Activated CD8-positive, alpha-beta memory T cell treated with anti-CD3 and anti-CD28 coated beads for 36 hours (primary cell): ENCODE data around the gene EVPL. TPM values are rescaled to one million over a fixed set of nuclear protein-coding genes. Genes with fewer than 3 reads are reported as not detected.

Source experiments
- CTCF ChIA-PET: fragments of 350-600 bp; sonication (Branson Sonifier 250); formaldehyde crosslinking; loops from one replicate; lab custom pipeline; 2021; ENCODE audit warnings: antibody characterized with exemption; lab: Charles Lee
- POLR2A ChIA-PET: fragments of 350-600 bp; sonication (Branson Sonifier 250); formaldehyde crosslinking; loops from one replicate; lab custom pipeline; 2021; ENCODE audit warnings: antibody characterized with exemption; lab: Charles Lee
- total RNA-seq, 2 experiments: library from RNA; stranded (reverse); gene quantifications; one replicate each; pipeline ENCODE4 v1.2.3, GENCODE V29; 2021

Gene EVPL
- total RNA-seq, 2 experiments from 2014 or later: 0.10 to 0.21 TPM

- POLR2A ChIA-PET: no interaction called here
- CTCF ChIA-PET: interaction anchor here (1.3 kb wide), 1 partner anchor 12 kb away, joined by 4 read pairs; no protein-coding TSS in a partner anchor
Observed at GRCh38 chr17:76026714-76027158, 370 bp downstream of the EVPL start.

DNA sequence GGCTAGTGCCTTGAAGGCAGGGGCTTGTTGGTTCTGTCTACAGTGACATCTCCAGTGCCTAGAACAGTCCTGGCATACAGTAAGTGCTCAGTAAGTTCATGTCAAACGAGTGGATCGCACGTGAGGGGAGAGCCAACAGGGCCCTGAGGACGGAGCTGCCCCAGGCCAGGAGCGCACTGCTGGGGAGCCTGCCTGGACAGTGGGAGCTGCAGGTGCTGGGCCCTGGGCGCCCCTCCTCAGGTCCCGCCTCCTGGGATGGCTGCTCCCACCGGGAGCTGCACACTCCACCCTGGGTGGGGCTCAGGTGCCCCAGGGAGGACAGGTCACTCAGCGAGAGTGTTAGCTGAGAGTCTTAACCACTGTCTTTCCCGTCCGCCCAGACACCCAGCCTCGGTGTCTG, 1.8 kb downstream of the EVPL start:
- ChIA-PET CTCF (interaction anchor here (1.0 to 1.3 kb wide), 2 partner anchors 11 to 366 kb away, joined by 4 to 6 read pairs; no protein-coding TSS in a partner anchor), POLR2A (interaction anchor here (0.7 to 0.8 kb wide), 2 partner anchors 8 to 103 kb away, joined by 5 to 10 read pairs; no protein-coding TSS in a partner anchor)

GRCh38 chr17:76024353-76024752, 2.8 kb downstream of the EVPL start:
- POLR2A ChIA-PET: no interaction called here
- CTCF ChIA-PET: no interaction called here

DNA sequence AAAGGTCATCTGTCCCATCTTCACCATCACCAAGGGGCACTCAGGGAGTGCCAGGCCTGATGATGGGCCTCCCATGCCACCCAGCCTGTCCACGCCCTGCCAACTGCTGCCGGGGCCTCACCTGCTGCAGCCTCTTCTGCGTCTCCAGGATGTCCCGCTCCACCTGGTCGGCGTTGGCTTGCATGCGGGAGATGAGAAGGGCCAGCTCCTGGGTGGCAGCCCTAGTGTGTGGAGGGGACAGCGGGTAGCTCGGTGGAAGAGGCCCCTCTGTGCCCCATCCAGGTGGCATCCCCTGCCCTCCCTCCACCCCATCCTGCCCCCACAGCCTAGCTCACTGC, 3.2 kb downstream of the EVPL start:
- ChIA-PET CTCF (interaction anchor here (0.8 kb wide), 1 partner anchor 9 kb away, joined by 3 read pairs; no protein-coding TSS in a partner anchor), POLR2A (interaction anchor here (0.5 kb wide), 1 partner anchor 153 kb away, joined by 3 read pairs; no protein-coding TSS in a partner anchor)

- CTCF ChIA-PET: interaction anchor here (0.8 to 1.1 kb wide), 2 partner anchors 9 kb away, joined by 3 to 5 read pairs; no protein-coding TSS in a partner anchor
Observed at GRCh38 chr17:76022973-76023899, 3.9 kb downstream of the EVPL start.

DNA sequence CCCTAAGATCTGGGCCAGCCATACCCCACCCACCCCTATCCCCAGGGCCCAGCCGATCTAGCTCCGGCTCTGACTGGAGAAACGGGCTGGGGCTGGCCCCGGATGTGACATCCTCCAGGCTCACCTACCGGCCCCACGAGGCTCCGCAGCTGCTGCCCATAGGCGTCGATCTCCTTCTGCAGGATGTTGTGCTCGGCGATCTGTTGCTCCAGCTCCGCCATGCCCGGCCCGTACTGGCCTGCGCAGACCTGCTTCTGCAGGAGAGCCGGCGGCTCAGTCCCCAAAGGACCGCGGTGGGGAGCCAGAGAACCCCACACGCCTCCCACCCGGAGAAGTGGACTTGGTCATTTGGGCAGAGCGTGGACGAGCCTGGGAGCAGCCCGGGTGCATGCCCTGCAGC, 4.8 kb downstream of the EVPL start:
- ChIA-PET CTCF (interaction anchor here (1.1 kb wide), 1 partner anchor 8 kb away, joined by 5 read pairs; no protein-coding TSS in a partner anchor), POLR2A (no interaction called here)

More at GRCh38 chr17:76022973-76023899, 3.9 kb downstream of the EVPL start:
- POLR2A ChIA-PET: interaction anchor here (0.5 kb wide), 1 partner anchor 152 kb away, joined by 3 read pairs; no protein-coding TSS in a partner anchor

DNA sequence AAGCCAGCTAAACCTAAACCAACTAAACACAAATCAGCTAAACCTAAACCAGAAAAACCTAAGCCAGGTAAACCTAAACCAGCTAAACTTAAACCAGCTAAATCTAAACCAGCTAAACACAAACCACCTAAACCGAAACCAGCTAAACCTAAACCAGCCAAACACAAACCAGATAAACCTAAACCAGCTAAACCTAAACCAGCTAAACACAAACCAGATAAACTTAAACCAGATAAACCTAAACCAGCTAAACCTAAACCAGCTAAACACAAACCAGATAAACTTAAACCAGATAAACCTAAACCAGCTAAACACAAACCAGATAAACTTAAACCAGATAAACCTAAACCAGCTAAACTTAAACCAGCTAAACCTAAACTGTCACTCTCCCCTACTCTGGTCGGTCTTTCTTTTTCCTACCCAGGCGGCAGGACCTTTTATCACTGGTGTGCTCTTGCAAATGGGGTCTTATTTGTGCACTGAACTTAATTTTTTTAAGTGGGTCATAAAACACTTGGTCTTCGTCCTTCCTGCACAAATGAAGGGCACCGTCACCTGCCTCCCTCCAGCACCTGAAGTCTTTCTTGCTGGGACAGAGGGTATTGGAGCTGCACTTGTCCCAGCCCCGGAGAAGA, 7.2 kb downstream of the EVPL start:
- POLR2A ChIA-PET: no interaction called here

DNA sequence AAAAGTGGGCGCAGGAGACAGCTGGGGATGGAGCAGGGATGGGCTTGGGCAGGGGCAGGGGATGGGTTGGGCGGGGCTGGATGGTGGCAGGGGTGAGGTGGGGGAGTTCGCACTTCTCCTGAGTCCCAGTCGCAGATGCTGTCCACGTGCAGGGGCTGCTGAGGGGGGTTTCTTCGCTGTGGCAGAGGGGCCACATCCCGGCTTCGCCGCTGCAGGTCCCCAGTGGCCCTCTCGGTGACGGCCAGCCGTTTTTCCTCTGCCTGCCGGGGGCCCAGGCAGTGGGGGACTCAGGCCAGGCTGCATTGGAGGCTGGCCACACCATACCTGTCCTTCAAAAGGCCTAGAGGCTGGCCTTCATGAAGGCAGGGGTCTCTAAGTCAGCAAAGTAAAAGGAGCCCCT, 8.3 kb downstream of the EVPL start:
- POLR2A ChIA-PET: no interaction called here
- CTCF ChIA-PET: interaction anchor here (1.2 to 1.6 kb wide), 3 partner anchors 90 to 379 kb away, joined by 3 read pairs; no protein-coding TSS in a partner anchor

More for the DNA sequence above, 7.2 kb downstream of the EVPL start:
- CTCF ChIA-PET: interaction anchor here (1.0 to 1.6 kb wide), 6 partner anchors 9 to 378 kb away, joined by 3 to 5 read pairs (median 3); no protein-coding TSS in a partner anchor

GRCh38 chr17:76018340-76018680, 8.8 kb downstream of the EVPL start:
- ChIA-PET POLR2A (interaction anchor here (0.8 kb wide), 1 partner anchor 8 kb away, joined by 10 read pairs; no protein-coding TSS in a partner anchor), CTCF (interaction anchor here (1.4 kb wide), 1 partner anchor 9 kb away, joined by 3 read pairs; no protein-coding TSS in a partner anchor)

- ChIA-PET CTCF (interaction anchor here (1.0 to 1.4 kb wide), 2 partner anchors 9 to 12 kb away, joined by 3 read pairs; no protein-coding TSS in a partner anchor), POLR2A (interaction anchor here (0.8 kb wide), 1 partner anchor 8 kb away, joined by 10 read pairs; no protein-coding TSS in a partner anchor)
Observed at GRCh38 chr17:76017481-76018339, 9.4 kb downstream of the EVPL start.

GRCh38 chr17:76014925-76015261, 12.2 kb downstream of the EVPL start:
- ChIA-PET POLR2A (no interaction called here), CTCF (interaction anchor here (0.6 to 2.8 kb wide), 29 partner anchors 8 to 417 kb away, joined by 3 to 27 read pairs (median 4); partner anchors contain the start of genes EXOC7, MRPL38 and SRP68)

GRCh38 chr17:76014100-76014924, 12.8 kb downstream of the EVPL start:
- ChIA-PET CTCF (interaction anchor here (0.5 to 2.8 kb wide), 49 partner anchors 8 to 438 kb away, joined by 3 to 27 read pairs (median 4); partner anchors contain the start of genes CDK3, EXOC7, MRPL38 and SRP68), POLR2A (interaction anchor here (0.6 kb wide), 1 partner anchor 86 kb away, joined by 4 read pairs; no protein-coding TSS in a partner anchor)

GRCh38 chr17:76013377-76013932, 13.7 kb downstream of the EVPL start:
- POLR2A ChIA-PET: no interaction called here

GRCh38 chr17:76011951-76012350, 15.2 kb downstream of the EVPL start:
- CTCF ChIA-PET: interaction anchor here (0.9 to 2.1 kb wide), 6 partner anchors 10 to 299 kb away, joined by 3 to 10 read pairs (median 4); partner anchors contain the start of genes MRPL38 and UNK
- POLR2A ChIA-PET: interaction anchor here (0.5 kb wide), 1 partner anchor 92 kb away, joined by 4 read pairs; the partner anchor contains the start of gene EXOC7

More at GRCh38 chr17:76013377-76013932, 13.7 kb downstream of the EVPL start:
- CTCF ChIA-PET: interaction anchor here (0.5 to 2.8 kb wide), 35 partner anchors 8 to 439 kb away, joined by 3 to 27 read pairs (median 4); partner anchors contain the start of genes CDK3, EXOC7, SRP68 and ZACN

DNA sequence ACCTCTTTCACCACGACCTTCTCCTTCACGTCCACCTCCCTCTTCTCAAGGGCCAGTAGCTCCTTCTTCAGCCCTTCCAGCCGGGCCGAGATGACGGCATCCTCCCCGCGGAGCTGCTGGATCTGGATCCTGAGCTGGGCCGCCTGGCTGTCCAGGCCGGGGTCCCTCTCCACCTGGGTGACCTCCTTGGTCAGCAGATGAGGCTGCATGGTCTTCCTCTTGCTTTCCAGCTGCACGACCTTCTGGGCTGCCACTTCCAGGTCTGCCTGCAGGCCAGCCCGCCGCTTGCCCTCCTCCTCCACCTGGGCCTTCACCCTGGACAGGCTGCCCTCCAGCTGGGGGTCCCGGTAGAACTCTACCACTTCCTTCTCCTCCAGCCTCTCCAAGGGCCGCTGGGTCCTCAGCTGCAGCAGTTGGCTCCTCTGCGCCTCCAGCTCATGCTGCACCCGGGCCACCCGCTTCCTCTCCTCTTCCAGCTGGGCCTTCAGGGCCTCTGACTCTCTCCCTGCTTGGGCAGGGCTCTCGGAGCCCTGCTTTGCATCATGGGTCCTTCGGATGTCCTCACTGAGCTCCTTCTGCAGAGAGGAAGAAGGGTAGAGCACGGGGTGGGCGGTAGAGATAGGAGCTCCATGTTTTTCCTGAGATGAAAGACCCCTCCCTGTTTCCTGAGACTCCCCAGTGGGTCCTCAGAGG, 17.0 kb downstream of the EVPL start:
- ChIA-PET CTCF (interaction anchor here (1.8 to 2.5 kb wide), 2 partner anchors 10 kb away, joined by 5 to 7 read pairs; partner anchors contain the start of gene CDK3), POLR2A (no interaction called here)

GRCh38 chr17:76009447-76009846, 17.7 kb downstream of the EVPL start:
- ChIA-PET POLR2A (no interaction called here), CTCF (interaction anchor here (1.3 to 2.5 kb wide), 3 partner anchors 8 to 10 kb away, joined by 3 to 7 read pairs (median 5); partner anchors contain the start of gene CDK3)
